ENCODE measurements around the gene FMO3. TPM values are rescaled to one million over a fixed set of nuclear protein-coding genes. Genes with fewer than 3 reads are reported as not detected.

FMO3 gene
- total RNA-seq, 1 experiment from 2014 or later, result not detected

- H3K27me3 ChIP-seq (replicated peaks; ENCODE audit: insufficient read depth, low read depth, low read length, poor library complexity), result no peaks in the 10 kb centered on the region
- CTCF ChIA-PET, result no interaction called here
- no peak overlapping the region for H3K4me3 ChIP-seq (ENCODE audit: low read depth, low read length, poor library complexity, severe bottlenecking)
- intact Hi-C loops (cut with micrococcal nuclease; ENCODE audit: unreplicated experiment), result no loop called here
- no peak overlapping the region for H3K27ac ChIP-seq (ENCODE audit: low read depth, low read length, poor library complexity, severe bottlenecking)
- H3K9me3 ChIP-seq (ENCODE audit: low read depth, low read length, poor library complexity, severe bottlenecking), result peaks cover 4% of the 10 kb centered on the region
- DNase-seq (ENCODE audit: low spot score), result no peak
- TF ChIP-seq, protein P1, sequence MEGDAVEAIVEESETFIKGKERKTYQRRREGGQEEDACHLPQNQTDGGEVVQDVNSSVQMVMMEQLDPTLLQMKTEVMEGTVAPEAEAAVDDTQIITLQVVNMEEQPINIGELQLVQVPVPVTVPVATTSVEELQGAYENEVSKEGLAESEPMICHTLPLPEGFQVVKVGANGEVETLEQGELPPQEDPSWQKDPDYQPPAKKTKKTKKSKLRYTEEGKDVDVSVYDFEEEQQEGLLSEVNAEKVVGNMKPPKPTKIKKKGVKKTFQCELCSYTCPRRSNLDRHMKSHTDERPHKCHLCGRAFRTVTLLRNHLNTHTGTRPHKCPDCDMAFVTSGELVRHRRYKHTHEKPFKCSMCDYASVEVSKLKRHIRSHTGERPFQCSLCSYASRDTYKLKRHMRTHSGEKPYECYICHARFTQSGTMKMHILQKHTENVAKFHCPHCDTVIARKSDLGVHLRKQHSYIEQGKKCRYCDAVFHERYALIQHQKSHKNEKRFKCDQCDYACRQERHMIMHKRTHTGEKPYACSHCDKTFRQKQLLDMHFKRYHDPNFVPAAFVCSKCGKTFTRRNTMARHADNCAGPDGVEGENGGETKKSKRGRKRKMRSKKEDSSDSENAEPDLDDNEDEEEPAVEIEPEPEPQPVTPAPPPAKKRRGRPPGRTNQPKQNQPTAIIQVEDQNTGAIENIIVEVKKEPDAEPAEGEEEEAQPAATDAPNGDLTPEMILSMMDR (conservative IDR thresholded peaks at IDR 0.05; ENCODE audit: low read depth, low read length), result no peak
- no peak for TF ChIP-seq EZH2 (IDR thresholded peaks at IDR 0.05; ENCODE audit: borderline replicate concordance, low read depth, low read length, poor library complexity, severe bottlenecking)
- H3K36me3 ChIP-seq (ENCODE audit: insufficient read depth, low read length, poor library complexity, severe bottlenecking), result no peaks in the 10 kb centered on the region
- H3K4me1 ChIP-seq (ENCODE audit: insufficient read depth, low read length, poor library complexity, severe bottlenecking), result no peaks in the 10 kb centered on the region
- no TSS peak for BruUV-seq (replicated peaks)
- POLR2A ChIA-PET (ENCODE audit: low non-redundant PET), result no interaction called here
Observed at GRCh38 chr1:171075041-171075440, 15.7 kb upstream of the FMO3 start.

DNA sequence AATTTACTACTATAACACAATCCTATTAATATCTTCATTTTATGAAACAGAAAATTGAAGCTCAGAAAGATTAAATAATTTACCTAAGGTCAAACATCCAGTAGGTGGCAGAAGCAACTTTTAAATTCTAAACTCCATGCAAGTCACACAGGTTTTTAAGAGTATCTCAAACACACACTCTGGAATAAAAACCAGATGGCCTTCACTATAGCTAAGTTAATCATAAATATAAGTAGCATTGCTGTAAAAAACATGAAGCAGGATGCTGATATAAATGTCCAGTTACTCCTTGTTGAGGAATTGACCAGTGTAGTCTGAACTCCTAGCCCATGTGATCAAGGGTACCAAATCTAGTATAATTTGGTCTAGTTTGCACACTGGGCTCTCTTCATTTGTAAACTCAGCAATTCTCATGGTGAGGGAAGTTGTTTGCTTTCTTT, 9.4 kb upstream of the FMO3 start:
- no peak overlapping the region for H3K4me3 ChIP-seq (ENCODE audit: low read depth, low read length, poor library complexity, severe bottlenecking)

DNA sequence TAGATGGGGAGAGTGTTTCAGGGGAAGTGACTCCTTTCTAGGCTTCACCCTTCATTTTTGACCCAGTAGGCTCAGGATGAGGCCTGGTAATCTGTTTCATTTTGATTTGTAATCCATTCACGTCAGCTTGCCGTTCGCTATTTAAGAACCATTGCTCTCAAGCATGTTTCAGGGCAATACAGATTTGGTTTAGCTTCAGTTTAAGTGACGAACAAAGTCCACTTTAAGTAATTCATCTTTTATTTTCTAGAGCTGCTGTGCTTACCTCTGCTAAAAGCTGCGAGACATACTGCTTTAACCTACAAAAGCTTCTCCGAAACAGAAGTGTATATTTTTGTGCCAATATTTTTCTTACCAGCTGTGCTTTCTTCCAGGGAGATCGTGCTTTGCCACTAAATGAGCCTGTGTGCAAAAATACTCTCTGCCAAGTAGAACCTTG, 8.9 kb upstream of the FMO3 start:
- Histone ChIP-seq H3K36me3 (ENCODE audit: insufficient read depth, low read length, poor library complexity, severe bottlenecking) (no peaks in the 10 kb centered on the region), H3K4me3 (ENCODE audit: low read depth, low read length, poor library complexity, severe bottlenecking) (no peak overlapping the region), H3K27me3 (replicated peaks; ENCODE audit: insufficient read depth, low read depth, low read length, poor library complexity) (no peaks in the 10 kb centered on the region), H3K9me3 (ENCODE audit: low read depth, low read length, poor library complexity, severe bottlenecking) (peaks cover 4% of the 10 kb centered on the region), H3K4me1 (ENCODE audit: insufficient read depth, low read length, poor library complexity, severe bottlenecking) (peaks cover 4% of the 10 kb centered on the region), H3K27ac (ENCODE audit: low read depth, low read length, poor library complexity, severe bottlenecking) (no peak overlapping the region)
- DNase-seq (ENCODE audit: low spot score), result no peak
- TF ChIP-seq, protein P1 (conservative IDR thresholded peaks at IDR 0.05; ENCODE audit: low read depth, low read length), result no peak
- no peak for TF ChIP-seq EZH2 (IDR thresholded peaks at IDR 0.05; ENCODE audit: borderline replicate concordance, low read depth, low read length, poor library complexity, severe bottlenecking)
- intact Hi-C loops (cut with micrococcal nuclease; ENCODE audit: unreplicated experiment), result loop anchor here (2.0 to 10.0 kb wide), 2 partner anchors 145 to 233 kb away; partner anchors contain the start of gene FMO4
- no TSS peak for BruUV-seq (replicated peaks)
- ChIA-PET CTCF (interaction anchor here (1.0 to 1.9 kb wide), 6 partner anchors 93 to 634 kb away, joined by 3 to 26 read pairs (median 4); partner anchors contain the start of gene FMO4), POLR2A (ENCODE audit: low non-redundant PET) (no interaction called here)

More for the DNA sequence above, 9.4 kb upstream of the FMO3 start:
- peaks cover 4% of the 10 kb centered on the region for H3K4me1 ChIP-seq (ENCODE audit: insufficient read depth, low read length, poor library complexity, severe bottlenecking)
- ChIA-PET CTCF (interaction anchor here (1.0 to 1.9 kb wide), 6 partner anchors 93 to 635 kb away, joined by 3 to 26 read pairs (median 4); partner anchors contain the start of gene FMO4), POLR2A (ENCODE audit: low non-redundant PET) (no interaction called here)
- no TSS peak for BruUV-seq (replicated peaks)
- peak; percentile 53 for DNase-seq (ENCODE audit: low spot score)
- intact Hi-C loops (cut with micrococcal nuclease; ENCODE audit: unreplicated experiment), result loop anchor here (2.0 to 10.0 kb wide), 2 partner anchors 145 to 233 kb away; partner anchors contain the start of gene FMO4
- no peaks in the 10 kb centered on the region for H3K27me3 ChIP-seq (replicated peaks; ENCODE audit: insufficient read depth, low read depth, low read length, poor library complexity)
- H3K9me3 ChIP-seq (ENCODE audit: low read depth, low read length, poor library complexity, severe bottlenecking), result peaks cover 4% of the 10 kb centered on the region
- no peaks in the 10 kb centered on the region for H3K36me3 ChIP-seq (ENCODE audit: insufficient read depth, low read length, poor library complexity, severe bottlenecking)
- H3K27ac ChIP-seq (ENCODE audit: low read depth, low read length, poor library complexity, severe bottlenecking), result no peak overlapping the region
- no peak for TF ChIP-seq EZH2 (IDR thresholded peaks at IDR 0.05; ENCODE audit: borderline replicate concordance, low read depth, low read length, poor library complexity, severe bottlenecking)
- TF ChIP-seq, protein P1 (conservative IDR thresholded peaks at IDR 0.05; ENCODE audit: low read depth, low read length), result peak; percentile 64

Measured in A673 (cell line).